ENCODE measurements around the gene LYRM7. TPM values are rescaled to one million over a fixed set of nuclear protein-coding genes. Genes with fewer than 3 reads are reported as not detected.

LYRM7 gene
- total and polyA plus RNA-seq, 2 experiments from 2014 or later, result 8.5 to 27.5 TPM

GRCh38 chr5:131139321-131139720 is 31.4 kb upstream of the LYRM7 start:
- Histone ChIP-seq H3F3A (ENCODE audit: insufficient read depth) (no peaks in the 10 kb centered on the region), H3K9me3 (ENCODE audit: low read depth) (no peaks in the 10 kb centered on the region), H3K36me3 (ENCODE audit: low read depth) (no peaks in the 10 kb centered on the region), H3K9me2 (ENCODE audit: insufficient read depth) (peaks cover 3% of the 10 kb centered on the region; the same call in 1 of the 2 replicates), H3K79me2 (ENCODE audit: insufficient read depth) (no peaks in the 10 kb centered on the region), H3K9ac (no peak overlapping the region), H2AFZ (no peak overlapping the region), H3K4me1 (ENCODE audit: insufficient read depth) (no peaks in the 10 kb centered on the region), H4K20me1 (ENCODE audit: insufficient read depth) (no peaks in the 10 kb centered on the region), H3K4me2 (ENCODE audit: unreplicated experiment) (no peak overlapping the region), H3K4me3 (no peak overlapping the region), H3K27me3 (replicated peaks; ENCODE audit: insufficient read depth) (no peaks in the 10 kb centered on the region), H3K27ac (no peak overlapping the region)
- DNase-seq, result no peak
- WGBS, 2 experiments (ENCODE audit: low coverage in 1 of 2, low lambda C conversion rate in 2 of 2, missing lambda C conversion rate in 2 of 2), result 65 to 66% methylated on average over 2 of the region's 2 CpGs
- TF ChIP-seq EZH2phosphoT487 (IDR thresholded peaks at IDR 0.05; ENCODE audit: insufficient read depth, low read depth), result no peak
- no peak for TF ChIP-seq EZH2 (IDR thresholded peaks at IDR 0.05; ENCODE audit: insufficient read depth, poor library complexity, severe bottlenecking)
- in situ Hi-C loops (cut with MboI), result no loop called here

- Histone ChIP-seq H3K27ac (no peak overlapping the region), H3K79me2 (ENCODE audit: insufficient read depth) (no peaks in the 10 kb centered on the region), H3F3A (ENCODE audit: insufficient read depth) (no peaks in the 10 kb centered on the region), H3K9me3 (ENCODE audit: low read depth) (no peaks in the 10 kb centered on the region), H3K9ac (no peak overlapping the region), H3K9me2 (ENCODE audit: insufficient read depth) (peaks cover 3% of the 10 kb centered on the region; the same call in 1 of the 2 replicates), H4K20me1 (ENCODE audit: insufficient read depth) (no peaks in the 10 kb centered on the region), H2AFZ (no peak overlapping the region), H3K4me2 (ENCODE audit: unreplicated experiment) (no peak overlapping the region), H3K27me3 (replicated peaks; ENCODE audit: insufficient read depth) (no peaks in the 10 kb centered on the region), H3K36me3 (ENCODE audit: low read depth) (no peaks in the 10 kb centered on the region), H3K4me1 (ENCODE audit: insufficient read depth) (no peaks in the 10 kb centered on the region), H3K4me3 (no peak overlapping the region)
- TF ChIP-seq EZH2 (IDR thresholded peaks at IDR 0.05; ENCODE audit: insufficient read depth, poor library complexity, severe bottlenecking), result no peak
- no peak for TF ChIP-seq EZH2phosphoT487 (IDR thresholded peaks at IDR 0.05; ENCODE audit: insufficient read depth, low read depth)
- 14 to 19% methylated on average over 3 of the region's 3 CpGs for WGBS, 2 experiments (ENCODE audit: low coverage in 1 of 2, low lambda C conversion rate in 2 of 2, missing lambda C conversion rate in 2 of 2)
- in situ Hi-C loops (cut with MboI), result no loop called here
- DNase-seq, result no peak
Measured at GRCh38 chr5:131142970-131143617, 27.6 kb upstream of the LYRM7 start.

- no peak for DNase-seq
- no peaks in the 10 kb centered on the region for H4K20me1 ChIP-seq (ENCODE audit: insufficient read depth)
- no peak overlapping the region for H2AFZ ChIP-seq
- no peaks in the 10 kb centered on the region for H3K27me3 ChIP-seq (replicated peaks; ENCODE audit: insufficient read depth)
- in situ Hi-C loops (cut with MboI), result no loop called here
- H3K4me3 ChIP-seq, result no peak overlapping the region
- H3K9me3 ChIP-seq (ENCODE audit: low read depth), result no peaks in the 10 kb centered on the region
- H3K9ac ChIP-seq, result no peak overlapping the region
- no peak overlapping the region for H3K4me2 ChIP-seq (ENCODE audit: unreplicated experiment)
- H3K79me2 ChIP-seq (ENCODE audit: insufficient read depth), result no peaks in the 10 kb centered on the region
- TF ChIP-seq EZH2phosphoT487 (IDR thresholded peaks at IDR 0.05; ENCODE audit: insufficient read depth, low read depth) (no peak), EZH2 (IDR thresholded peaks at IDR 0.05; ENCODE audit: insufficient read depth, poor library complexity, severe bottlenecking) (no peak)
- no peak overlapping the region for H3K27ac ChIP-seq
- H3K4me1 ChIP-seq (ENCODE audit: insufficient read depth), result no peaks in the 10 kb centered on the region
- H3K9me2 ChIP-seq (ENCODE audit: insufficient read depth), result peaks cover 2% of the 10 kb centered on the region; the same call in 1 of the 2 replicates
- H3K36me3 ChIP-seq (ENCODE audit: low read depth), result no peaks in the 10 kb centered on the region
- no peaks in the 10 kb centered on the region for H3F3A ChIP-seq (ENCODE audit: insufficient read depth)
Measured at GRCh38 chr5:131147258-131147657, 23.5 kb upstream of the LYRM7 start.

- Histone ChIP-seq H3F3A (ENCODE audit: insufficient read depth) (no peaks in the 10 kb centered on the region), H4K20me1 (ENCODE audit: insufficient read depth) (no peaks in the 10 kb centered on the region), H3K79me2 (ENCODE audit: insufficient read depth) (no peaks in the 10 kb centered on the region), H3K4me2 (ENCODE audit: unreplicated experiment) (no peak overlapping the region), H2AFZ (no peak overlapping the region), H3K36me3 (ENCODE audit: low read depth) (no peaks in the 10 kb centered on the region), H3K4me3 (no peak overlapping the region), H3K27me3 (replicated peaks; ENCODE audit: insufficient read depth) (no peaks in the 10 kb centered on the region), H3K9me3 (ENCODE audit: low read depth) (no peaks in the 10 kb centered on the region), H3K27ac (no peak overlapping the region), H3K4me1 (ENCODE audit: insufficient read depth) (no peaks in the 10 kb centered on the region), H3K9ac (no peak overlapping the region), H3K9me2 (ENCODE audit: insufficient read depth) (no peaks in the 10 kb centered on the region)
- no peak for TF ChIP-seq EZH2phosphoT487 (IDR thresholded peaks at IDR 0.05; ENCODE audit: insufficient read depth, low read depth)
- no peak for TF ChIP-seq EZH2 (IDR thresholded peaks at IDR 0.05; ENCODE audit: insufficient read depth, poor library complexity, severe bottlenecking)
- DNase-seq, result no peak
- WGBS, 2 experiments (ENCODE audit: low coverage in 1 of 2, low lambda C conversion rate in 2 of 2, missing lambda C conversion rate in 2 of 2), result 74 to 85% methylated on average over 2 of the region's 2 CpGs
- in situ Hi-C loops (cut with MboI), result no loop called here
Measured at GRCh38 chr5:131148835-131149234, 21.9 kb upstream of the LYRM7 start.

- in situ Hi-C loops (cut with MboI), result no loop called here
- Histone ChIP-seq H4K20me1 (ENCODE audit: insufficient read depth) (no peaks in the 10 kb centered on the region), H3K36me3 (ENCODE audit: low read depth) (no peaks in the 10 kb centered on the region), H3K9ac (no peak overlapping the region), H3K4me1 (ENCODE audit: insufficient read depth) (no peaks in the 10 kb centered on the region), H3K4me3 (no peak overlapping the region), H3K27me3 (replicated peaks; ENCODE audit: insufficient read depth) (no peaks in the 10 kb centered on the region), H2AFZ (no peak overlapping the region), H3K4me2 (ENCODE audit: unreplicated experiment) (no peak overlapping the region), H3F3A (ENCODE audit: insufficient read depth) (no peaks in the 10 kb centered on the region), H3K27ac (no peak overlapping the region), H3K9me3 (ENCODE audit: low read depth) (no peaks in the 10 kb centered on the region), H3K79me2 (ENCODE audit: insufficient read depth) (no peaks in the 10 kb centered on the region), H3K9me2 (ENCODE audit: insufficient read depth) (no peaks in the 10 kb centered on the region)
- TF ChIP-seq EZH2 (IDR thresholded peaks at IDR 0.05; ENCODE audit: insufficient read depth, poor library complexity, severe bottlenecking) (no peak), EZH2phosphoT487 (IDR thresholded peaks at IDR 0.05; ENCODE audit: insufficient read depth, low read depth) (no peak)
- DNase-seq, result no peak
- WGBS, 2 experiments (ENCODE audit: low coverage in 1 of 2, low lambda C conversion rate in 2 of 2, missing lambda C conversion rate in 2 of 2), result 89 to 95% methylated on average over 7 of the region's 7 CpGs
Measured at GRCh38 chr5:131150408-131150807, 20.3 kb upstream of the LYRM7 start.

Measured in GM23248 (cell line).